OCI-LY3 (cell line): ENCODE results near the gene ELF2.

Experiments used
- H2AFZ ChIP-seq: fragments of 200-600, 300-600 bp; shearing (Covaris generic); 2 replicates; pipeline ENCODE4 v1.6.0; 2014; ENCODE audit warnings: antibody characterized with exemption, low read depth, low read length
- H3K27ac ChIP-seq: fragments of 200-600, 300-600 bp; sonication (generic); 2 replicates; pipeline ENCODE4 v1.5.1; 2014; ENCODE audit warnings: mild to moderate bottlenecking, low read length, moderate library complexity, mixed read lengths
- H3K27me3 ChIP-seq: fragments of 200-600, 300-600 bp; sonication (generic); 2 replicates; pipeline ENCODE4 v1.6.1; 2014; ENCODE audit warnings: low read depth, low read length, mixed read lengths
- H3K36me3 ChIP-seq: fragments of 200-600, 300-600 bp; sonication (generic); replicated peaks from 2 replicates; pipeline ENCODE3; 2014; ENCODE audit warnings: low read depth, low read length, mixed read lengths
- H3K4me1 ChIP-seq: fragments of 300-600, 200-600 bp; sonication (generic); 2 replicates; pipeline ENCODE4 v1.6.1; 2014; ENCODE audit warnings: low read length, mixed read lengths
- H3K4me2 ChIP-seq: fragments of 200-600, 300-600 bp; sonication (generic); 2 replicates; pipeline ENCODE4 v1.6.1; 2014; ENCODE audit warnings: low read length, mixed read lengths
- H3K4me3 ChIP-seq: fragments of 300-600, 200-600 bp; sonication (generic); 2 replicates; pipeline ENCODE4 v1.5.1; 2014; ENCODE audit warnings: antibody characterized with exemption, mild to moderate bottlenecking, low read length, moderate library complexity
- H3K79me2 ChIP-seq: fragments of 300-600, 200-600 bp; shearing (Covaris generic); 2 replicates; pipeline ENCODE4 v1.6.1; 2014; ENCODE audit warnings: mild to moderate bottlenecking, low read length, mixed read lengths
- H3K9ac ChIP-seq: fragments of 300-600, 200-600 bp; shearing (Covaris generic); 2 replicates; pipeline ENCODE4 v1.6.0; 2014; ENCODE audit warnings: mild to moderate bottlenecking, low read length, moderate library complexity
- H3K9me3 ChIP-seq: fragments of 200-600, 300-600 bp; shearing (Covaris generic); 2 replicates; pipeline ENCODE4 v1.6.1; 2014; ENCODE audit warnings: low read length, mixed read lengths; ENCODE audit not compliant: insufficient read depth
- H4K20me1 ChIP-seq: fragments of 200-600, 300-600 bp; sonication (generic); 2 replicates; pipeline ENCODE4 v1.6.1; 2016; ENCODE audit warnings: low read length, mixed read lengths; ENCODE audit not compliant: insufficient read depth
- CTCF ChIP-seq: fragments of 200-600, 300-600 bp; sonication (generic); IDR thresholded peaks from 2 replicates; pipeline ENCODE4 v1.5.1; 2014; ENCODE audit warnings: antibody characterized with exemption, low read length, low read depth
- EZH2phosphoT487 ChIP-seq: fragments of 200-600 bp; shearing (Covaris generic); IDR thresholded peaks from 2 replicates; pipeline ENCODE4 v1.6.1; 2018; ENCODE audit warnings: antibody characterized with exemption, mixed run types, low read depth

The ELF2 gene

GRCh38 chr4:139044291-139044690 is 132.7 kb downstream of the ELF2 start:
- no peak overlapping the region for H3K4me2 ChIP-seq
- peaks cover 54% of the 10 kb centered on the region for H4K20me1 ChIP-seq
- TF ChIP-seq CTCF = no peak
- no peak for TF ChIP-seq EZH2phosphoT487
- no peaks in the 10 kb centered on the region for H3K9me3 ChIP-seq
- no peaks in the 10 kb centered on the region for H3K27me3 ChIP-seq
- no peak overlapping the region for H3K27ac ChIP-seq
- no peaks in the 10 kb centered on the region for H3K4me1 ChIP-seq
- no peak overlapping the region for H3K9ac ChIP-seq
- H3K36me3 ChIP-seq = peaks cover 54% of the 10 kb centered on the region
- no peak overlapping the region for H2AFZ ChIP-seq
- H3K4me3 ChIP-seq = no peak overlapping the region
- peaks cover 84% of the 10 kb centered on the region for H3K79me2 ChIP-seq

GRCh38 chr4:139042981-139043460 is 134.0 kb downstream of the ELF2 start:
- no peak overlapping the region for H3K9ac ChIP-seq
- H3K79me2 ChIP-seq = peaks cover 85% of the 10 kb centered on the region
- no peaks in the 10 kb centered on the region for H3K4me1 ChIP-seq
- H4K20me1 ChIP-seq = peaks cover 58% of the 10 kb centered on the region
- no peak overlapping the region for H3K27ac ChIP-seq
- H3K9me3 ChIP-seq = no peaks in the 10 kb centered on the region
- no peak overlapping the region for H3K4me3 ChIP-seq
- no peaks in the 10 kb centered on the region for H3K27me3 ChIP-seq
- no peak overlapping the region for H3K4me2 ChIP-seq
- H2AFZ ChIP-seq = no peak overlapping the region
- no peak for TF ChIP-seq CTCF
- no peak for TF ChIP-seq EZH2phosphoT487
- H3K36me3 ChIP-seq = peaks cover 50% of the 10 kb centered on the region

GRCh38 chr4:139038874-139039443 is 138.1 kb downstream of the ELF2 start:
- Histone ChIP-seq H3K79me2 (peaks cover 96% of the 10 kb centered on the region), H3K36me3 (peaks cover 43% of the 10 kb centered on the region), H3K4me1 (no peaks in the 10 kb centered on the region), H3K27me3 (no peaks in the 10 kb centered on the region), H3K27ac (no peak overlapping the region), H3K4me2 (no peak overlapping the region), H3K4me3 (no peak overlapping the region), H3K9me3 (no peaks in the 10 kb centered on the region), H4K20me1 (peaks cover 70% of the 10 kb centered on the region), H2AFZ (no peak overlapping the region), H3K9ac (no peak overlapping the region)
- TF ChIP-seq EZH2phosphoT487 = no peak
- no peak for TF ChIP-seq CTCF

GRCh38 chr4:139036885-139037284 is 140.1 kb downstream of the ELF2 start:
- H3K36me3 ChIP-seq = peaks cover 37% of the 10 kb centered on the region
- no peaks in the 10 kb centered on the region for H3K4me1 ChIP-seq
- no peaks in the 10 kb centered on the region for H3K9me3 ChIP-seq
- TF ChIP-seq EZH2phosphoT487 = no peak
- TF ChIP-seq CTCF = no peak
- H3K4me3 ChIP-seq = no peak overlapping the region
- H3K27me3 ChIP-seq = no peaks in the 10 kb centered on the region
- no peak overlapping the region for H3K27ac ChIP-seq
- H3K4me2 ChIP-seq = no peak overlapping the region
- no peak overlapping the region for H3K9ac ChIP-seq
- peaks cover 100% of the 10 kb centered on the region for H3K79me2 ChIP-seq
- peaks cover 78% of the 10 kb centered on the region for H4K20me1 ChIP-seq
- no peak overlapping the region for H2AFZ ChIP-seq
